Left lung (tissue), 14 donors: ENCODE data around the gene OR6K2. TPM values are rescaled to one million over a fixed set of nuclear protein-coding genes. Genes with fewer than 3 reads are reported as not detected.
A peak's percentile ranks its signal among the peaks of the same experiment; 100 is the strongest.

ENCODE experiments used
- ATAC-seq: fragments of 200-7000 bp; cut with Tn5 transposase; one replicate; pipeline ENCODE4 v1.9.1; 2020; ENCODE audit warnings: moderate library complexity
- DNase-seq, 4 donors: peaks; one replicate each; pipeline ENCODE4 v3.0.0-alpha.2; 2013 to 2020
- H3K27ac ChIP-seq, 2 donors: fragments of 200-600 bp; sonication (generic) in 1 of 2; one replicate each; pipeline versions ENCODE4 v1.5.0 to v1.8.0; 2020 to 2021
- H3K27me3 ChIP-seq, 2 donors: fragments of 200-600 bp; sonication (generic) in 1 of 2; one replicate each; pipeline versions ENCODE4 v1.5.0 to v1.8.0; 2020 to 2021
- H3K36me3 ChIP-seq, 2 donors: fragments of 200-600 bp; sonication (generic) in 1 of 2; one replicate each; pipeline versions ENCODE4 v1.5.0 to v1.8.0; 2020 to 2021
- H3K4me1 ChIP-seq, 2 donors: fragments of 200-600 bp; one replicate each; pipeline ENCODE4 v1.8.0; 2021
- H3K4me3 ChIP-seq, 2 donors: fragments of 200-600 bp; sonication (generic) in 1 of 2; one replicate each; pipeline versions ENCODE4 v1.5.0 to v1.8.0; 2020 to 2021; ENCODE audit warnings: mild to moderate bottlenecking in 1 of 2
- H3K9me3 ChIP-seq, 2 donors: fragments of 200-600 bp; sonication (generic) in 1 of 2; one replicate each; pipeline versions ENCODE4 v1.5.0 to v1.8.0; 2020 to 2021
- intact Hi-C, 2 donors: fragments of 100-400 bp; cut with DNase I; formaldehyde crosslinking; loops; one replicate each; pipeline versions ENCODE4 v1.11.2 to v1.14.2; 2022
- long read RNA-seq, 12 donors: library from polyadenylated mRNA in 2 of 12; unstranded in 2 of 12; transcript quantifications; one replicate each; pipeline ENCODE4 v2.0.0 and lab custom pipeline, GENCODE V29; 2019 to 2026
- polyA plus RNA-seq, 6 donors: library from polyadenylated mRNA; unstranded; fragments of 120-200 nt; gene quantifications; one replicate each; pipeline ENCODE4 v1.2.1, GENCODE V29; 2013; ENCODE audit not compliant: insufficient read length in 6 of 6
- total RNA-seq, 2 donors: library from RNA; stranded (reverse); fragmentation: NEBNext Ultra II Directional; extraction: Animal tissue kit (Norgen Biotek cat#: 25700); gene quantifications; one replicate each; pipeline ENCODE4 v1.2.1, GENCODE V29; 2021
- TF ChIP-seq, protein P1 (sequence below), 2 donors: fragments of 200-600 bp; sonication (generic) in 1 of 2; IDR thresholded peaks; one replicate each; pipeline versions ENCODE4 v1.5.0 to v1.8.0; 2021; ENCODE audit warnings: antibody characterized with exemption in 2 of 2
- donor health status: DM: no; HTN: yes; CAD: no.
- donor health status: DM: no; HTN: no; CAD: no.

Gene OR6K2, protein sequence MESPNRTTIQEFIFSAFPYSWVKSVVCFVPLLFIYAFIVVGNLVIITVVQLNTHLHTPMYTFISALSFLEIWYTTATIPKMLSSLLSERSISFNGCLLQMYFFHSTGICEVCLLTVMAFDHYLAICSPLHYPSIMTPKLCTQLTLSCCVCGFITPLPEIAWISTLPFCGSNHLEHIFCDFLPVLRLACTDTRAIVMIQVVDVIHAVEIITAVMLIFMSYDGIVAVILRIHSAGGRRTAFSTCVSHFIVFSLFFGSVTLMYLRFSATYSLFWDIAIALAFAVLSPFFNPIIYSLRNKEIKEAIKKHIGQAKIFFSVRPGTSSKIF
- total RNA-seq (not detected), polyA plus RNA-seq (not detected)
- long read RNA-seq, donor 1 = 0 reads
- long read RNA-seq, donor 2 = 0 reads
- long read RNA-seq, donor 3 = 0 reads
- long read RNA-seq, donor 4 = 0 reads
- long read RNA-seq, donor 5 = 0 reads
- long read RNA-seq, donor 6 = 0 reads
- long read RNA-seq, donor 7 = 0 reads
- long read RNA-seq, donor 8 = 0 reads
- long read RNA-seq, donor 9 = 0 reads
- long read RNA-seq, donor 10 = 0 reads
- long read RNA-seq, donor 11 = 0 reads
- long read RNA-seq, donor 12 = 0 reads

DNA sequence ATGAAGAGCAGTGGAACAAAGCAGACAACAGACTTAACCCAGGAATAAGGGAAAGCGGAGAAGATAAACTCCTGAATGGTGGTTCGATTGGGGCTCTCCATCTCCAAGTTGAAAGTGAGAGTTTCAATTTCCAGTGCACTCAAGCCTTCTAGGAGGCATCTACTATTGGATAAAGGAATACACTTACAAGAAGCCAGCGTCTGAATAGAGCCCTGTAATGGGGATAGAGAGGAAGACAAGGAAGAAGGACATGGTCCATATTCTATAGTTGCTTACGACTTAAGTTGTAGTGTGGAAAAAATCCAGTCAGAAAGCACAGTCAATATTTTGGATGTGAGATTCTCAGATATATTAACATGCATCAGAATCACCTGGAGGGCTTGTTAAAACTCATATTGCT is at the start of gene OR6K2:
TSS of gene OR6K2 (minus strand) at position 101 of the 400 bp plus-strand sequence. CDS start at position 101, 0 bp downstream.
- TF ChIP-seq, protein P1, sequence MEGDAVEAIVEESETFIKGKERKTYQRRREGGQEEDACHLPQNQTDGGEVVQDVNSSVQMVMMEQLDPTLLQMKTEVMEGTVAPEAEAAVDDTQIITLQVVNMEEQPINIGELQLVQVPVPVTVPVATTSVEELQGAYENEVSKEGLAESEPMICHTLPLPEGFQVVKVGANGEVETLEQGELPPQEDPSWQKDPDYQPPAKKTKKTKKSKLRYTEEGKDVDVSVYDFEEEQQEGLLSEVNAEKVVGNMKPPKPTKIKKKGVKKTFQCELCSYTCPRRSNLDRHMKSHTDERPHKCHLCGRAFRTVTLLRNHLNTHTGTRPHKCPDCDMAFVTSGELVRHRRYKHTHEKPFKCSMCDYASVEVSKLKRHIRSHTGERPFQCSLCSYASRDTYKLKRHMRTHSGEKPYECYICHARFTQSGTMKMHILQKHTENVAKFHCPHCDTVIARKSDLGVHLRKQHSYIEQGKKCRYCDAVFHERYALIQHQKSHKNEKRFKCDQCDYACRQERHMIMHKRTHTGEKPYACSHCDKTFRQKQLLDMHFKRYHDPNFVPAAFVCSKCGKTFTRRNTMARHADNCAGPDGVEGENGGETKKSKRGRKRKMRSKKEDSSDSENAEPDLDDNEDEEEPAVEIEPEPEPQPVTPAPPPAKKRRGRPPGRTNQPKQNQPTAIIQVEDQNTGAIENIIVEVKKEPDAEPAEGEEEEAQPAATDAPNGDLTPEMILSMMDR (IDR thresholded peaks at IDR 0.05) = no peak

DNA sequence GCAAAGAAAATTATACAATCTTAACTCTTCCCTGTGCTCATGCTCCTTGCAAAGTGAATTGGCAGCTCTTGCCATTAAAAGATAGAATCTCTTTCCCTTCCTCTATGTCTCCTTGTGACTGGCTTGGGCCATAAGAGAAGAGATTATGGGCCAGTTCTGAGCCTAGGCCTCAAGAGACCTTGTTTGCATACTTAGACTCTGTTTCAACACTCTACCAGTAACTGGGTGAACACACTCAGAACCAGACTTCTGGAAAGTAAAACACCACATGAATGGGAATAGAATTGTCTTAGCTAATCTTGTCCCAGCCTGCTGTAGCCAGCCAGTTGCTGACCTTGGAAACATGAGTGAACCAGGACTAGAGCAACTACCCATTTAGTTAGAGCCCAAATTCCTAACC is 35.4 kb upstream of the OR6K2 start:
- Histone ChIP-seq H3K27me3 (no peaks in the 10 kb centered on the region), H3K4me1 (no peaks in the 10 kb centered on the region), H3K4me3 (no peak overlapping the region), H3K36me3 (no peaks in the 10 kb centered on the region), H3K9me3 (no peaks in the 10 kb centered on the region), H3K27ac (no peak overlapping the region)
- intact Hi-C loops = no loop called here
- no peak for DNase-seq
- peak; percentile 65 for ATAC-seq
- TF ChIP-seq, protein P1 (IDR thresholded peaks at IDR 0.05) = no peak

More for the DNA sequence above, at the start of gene OR6K2:
- Histone ChIP-seq H3K4me3 (no peak within 1 kb of the TSS), H3K27me3 (no peaks in the 10 kb centered on the region), H3K4me1 (no peaks in the 10 kb centered on the region), H3K36me3 (no peaks in the 10 kb centered on the region), H3K9me3 (no peaks in the 10 kb centered on the region), H3K27ac (no peak within 1 kb of the TSS)
- DNase-seq = no peak
- ATAC-seq = no peak
- intact Hi-C loops = no loop called here

DNA sequence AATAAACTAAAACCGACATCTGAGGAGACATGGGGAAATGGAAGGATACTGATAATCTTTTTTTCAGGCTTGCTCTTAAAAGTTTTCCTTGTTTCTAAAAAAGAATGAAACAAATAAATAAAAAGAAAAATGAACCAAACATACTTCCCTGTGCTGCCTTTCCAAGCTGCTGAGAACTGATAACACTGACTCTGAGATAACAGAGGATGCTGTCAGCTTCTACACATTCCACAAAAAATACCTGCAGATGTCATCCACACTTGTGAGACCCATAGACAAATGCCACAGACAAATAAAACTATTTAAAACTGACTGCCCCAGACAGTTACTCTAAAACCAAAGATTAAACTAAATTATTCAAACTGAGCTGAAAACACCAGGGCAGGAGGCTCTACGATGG is 32.1 kb upstream of the OR6K2 start:
- H3K4me3 ChIP-seq = no peak overlapping the region
- intact Hi-C loops = no loop called here
- no peaks in the 10 kb centered on the region for H3K4me1 ChIP-seq
- DNase-seq = no peak
- no peaks in the 10 kb centered on the region for H3K9me3 ChIP-seq
- TF ChIP-seq, protein P1 (IDR thresholded peaks at IDR 0.05) = no peak
- H3K27me3 ChIP-seq = no peaks in the 10 kb centered on the region
- no peaks in the 10 kb centered on the region for H3K36me3 ChIP-seq
- no peak overlapping the region for H3K27ac ChIP-seq
- ATAC-seq = no peak

DNA sequence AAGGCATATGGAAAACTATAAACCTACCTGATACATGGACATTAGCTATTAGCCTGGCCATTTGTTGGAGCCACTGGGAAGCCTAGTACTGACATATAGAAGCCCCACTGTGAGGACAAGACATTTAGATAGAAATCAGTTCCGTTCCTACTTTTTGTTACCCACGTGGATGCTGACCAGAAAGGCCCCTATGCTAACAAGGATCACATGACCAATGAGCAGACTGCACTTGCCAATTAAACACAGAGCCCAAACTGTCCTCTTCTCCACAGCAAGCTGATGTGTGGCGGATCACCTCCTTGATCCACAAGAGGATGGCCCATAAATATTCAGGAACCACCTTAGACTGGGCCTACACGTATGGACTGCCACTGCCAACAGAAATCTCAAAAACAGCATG is 31.3 kb upstream of the OR6K2 start:
- no peak overlapping the region for H3K27ac ChIP-seq
- intact Hi-C loops = no loop called here
- TF ChIP-seq, protein P1 (IDR thresholded peaks at IDR 0.05) = no peak
- H3K4me1 ChIP-seq = no peaks in the 10 kb centered on the region
- H3K9me3 ChIP-seq = no peaks in the 10 kb centered on the region
- H3K27me3 ChIP-seq = no peaks in the 10 kb centered on the region
- ATAC-seq (no peak), DNase-seq (no peak)
- no peaks in the 10 kb centered on the region for H3K36me3 ChIP-seq
- H3K4me3 ChIP-seq = no peak overlapping the region

DNA sequence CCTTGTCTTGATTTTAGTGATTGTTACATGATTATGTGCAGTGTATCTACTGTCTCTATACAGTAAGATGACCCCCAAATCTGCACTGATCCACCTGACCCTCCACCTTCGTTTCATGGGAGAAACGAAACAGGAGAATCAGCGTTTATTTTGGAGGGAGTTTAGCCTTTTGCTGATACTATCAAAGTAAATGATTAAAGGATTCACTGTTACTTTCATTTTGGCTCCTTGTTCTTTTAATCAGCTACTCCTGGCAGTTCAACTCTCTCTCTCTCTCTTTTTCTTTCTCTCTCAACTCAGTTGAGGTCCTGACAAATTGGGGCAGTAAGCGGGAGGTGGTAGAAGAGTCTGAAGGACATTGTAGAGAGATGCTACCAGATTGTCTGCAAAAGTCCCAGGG is 30.0 kb upstream of the OR6K2 start:
- Histone ChIP-seq H3K27me3 (no peaks in the 10 kb centered on the region), H3K4me1 (no peaks in the 10 kb centered on the region), H3K9me3 (no peaks in the 10 kb centered on the region), H3K36me3 (no peaks in the 10 kb centered on the region), H3K27ac (no peak overlapping the region), H3K4me3 (no peak overlapping the region)
- TF ChIP-seq, protein P1 (IDR thresholded peaks at IDR 0.05) = no peak
- intact Hi-C loops = no loop called here
- DNase-seq (no peak), ATAC-seq (no peak)
